GM12864 (cell line): ENCODE results near the gene ARFGAP2.

Experiments used
- DNase-seq: peaks from one replicate; pipeline ENCODE4 v3.0.0-alpha.2; 2011; ENCODE audit warnings: low read depth
- H3K4me3 ChIP-seq: 2 replicates; pipeline ENCODE4 v1.5.1; 2011; ENCODE audit warnings: mild to moderate bottlenecking, low read depth, low read length, control low read depth
- CTCF ChIP-seq: IDR thresholded peaks from 2 replicates; pipeline ENCODE4 v1.5.1; 2011; ENCODE audit warnings: low read depth, mild to moderate bottlenecking, moderate library complexity, low read length, control low read depth, inconsistent platforms; ENCODE audit errors: missing control alignments

The ARFGAP2 gene

GRCh38 chr11:47186700-47187695 is 10.3 kb upstream of the ARFGAP2 start:
- DNase-seq, result no peak

GRCh38 chr11:47186076-47186699 is 9.5 kb upstream of the ARFGAP2 start, which contains the start of gene PACSIN3:
TSS of gene PACSIN3 (minus strand) at chr11:47186434. CDS start at chr11:47182727, 3,707 bp downstream.
- no peak for TF ChIP-seq CTCF
- H3K4me3 ChIP-seq, result peak within 1 kb of the TSS; percentile 51
- DNase-seq, result no peak

More at GRCh38 chr11:47186700-47187695, 10.3 kb upstream of the ARFGAP2 start:
- TF ChIP-seq CTCF, result no peak
- H3K4me3 ChIP-seq, result peak overlapping the region; percentile 36

- H3K4me3 ChIP-seq, result peak overlapping the region; percentile 51
- TF ChIP-seq CTCF, result no peak
- no peak for DNase-seq
Observed at GRCh38 chr11:47185305-47186075, 8.8 kb upstream of the ARFGAP2 start.

- no peak for TF ChIP-seq CTCF
- no peak for DNase-seq
- no peak overlapping the region for H3K4me3 ChIP-seq
Observed at GRCh38 chr11:47184711-47185304, 8.1 kb upstream of the ARFGAP2 start.

- H3K4me3 ChIP-seq, result no peak overlapping the region
- DNase-seq, result no peak
- TF ChIP-seq CTCF, result no peak
Observed at GRCh38 chr11:47183969-47184368, 7.3 kb upstream of the ARFGAP2 start.
